ENCODE measurements around the gene SEC14L2.

SEC14L2 gene

DNA sequence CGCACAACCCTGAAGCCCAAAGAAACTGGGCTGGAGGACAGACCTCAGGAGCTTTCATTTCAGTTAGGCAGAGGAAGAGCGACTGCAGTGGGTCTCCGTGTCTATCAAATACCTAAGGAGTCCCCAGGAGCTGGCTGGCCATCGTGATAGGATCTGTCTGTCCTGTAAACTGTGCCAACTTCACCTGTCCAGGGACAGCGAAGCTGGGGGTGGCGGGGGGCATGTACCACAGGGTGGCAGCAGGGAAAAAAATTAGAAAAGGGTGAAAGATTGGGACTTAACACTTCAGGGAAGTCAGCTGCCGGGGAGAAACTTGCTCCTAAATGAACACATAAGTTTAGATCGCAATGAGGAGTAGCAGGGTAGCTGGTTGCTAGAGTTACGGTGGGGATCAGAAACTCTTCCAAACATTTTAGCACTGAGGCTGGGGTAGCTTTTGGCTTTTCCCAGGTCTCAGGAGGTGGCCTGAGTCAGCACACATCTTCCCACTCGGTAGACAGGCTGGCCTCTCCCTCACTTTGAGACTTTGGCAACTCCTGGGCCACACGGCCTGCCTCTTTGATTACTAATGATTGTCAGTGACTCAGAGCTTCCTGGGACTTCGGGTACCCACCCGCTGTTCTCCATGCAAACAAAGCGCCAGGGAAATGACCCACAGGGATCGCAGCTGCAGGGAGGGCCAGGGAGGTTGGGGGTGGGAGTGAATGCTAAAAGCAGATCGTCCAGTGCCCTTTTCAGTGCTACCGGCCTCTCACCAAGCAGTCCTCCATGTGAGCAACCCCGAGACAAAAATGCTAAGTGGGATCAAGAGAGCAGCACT, 25.9 kb downstream of the SEC14L2 start:
- Histone ChIP-seq H3K4me1 (ENCODE audit: control insufficient read depth, insufficient read depth, low read length) (peaks cover 28% of the 10 kb centered on the region), H3K27ac (ENCODE audit: low read depth, low read length) (peak overlapping the region; percentile 96), H3K27me3 (ENCODE audit: control insufficient read depth, insufficient read depth, low read length) (no peaks in the 10 kb centered on the region), H3K4me3 (ENCODE audit: low read depth, low read length) (peak overlapping the region; percentile 81), H3K9ac (ENCODE audit: low read length) (peak overlapping the region; percentile 96), H3K9me3 (ENCODE audit: control insufficient read depth, insufficient read depth, low read depth, low read length) (no peaks in the 10 kb centered on the region), H3K36me3 (ENCODE audit: control insufficient read depth, insufficient read depth, low read length) (peaks cover 34% of the 10 kb centered on the region)

DNA sequence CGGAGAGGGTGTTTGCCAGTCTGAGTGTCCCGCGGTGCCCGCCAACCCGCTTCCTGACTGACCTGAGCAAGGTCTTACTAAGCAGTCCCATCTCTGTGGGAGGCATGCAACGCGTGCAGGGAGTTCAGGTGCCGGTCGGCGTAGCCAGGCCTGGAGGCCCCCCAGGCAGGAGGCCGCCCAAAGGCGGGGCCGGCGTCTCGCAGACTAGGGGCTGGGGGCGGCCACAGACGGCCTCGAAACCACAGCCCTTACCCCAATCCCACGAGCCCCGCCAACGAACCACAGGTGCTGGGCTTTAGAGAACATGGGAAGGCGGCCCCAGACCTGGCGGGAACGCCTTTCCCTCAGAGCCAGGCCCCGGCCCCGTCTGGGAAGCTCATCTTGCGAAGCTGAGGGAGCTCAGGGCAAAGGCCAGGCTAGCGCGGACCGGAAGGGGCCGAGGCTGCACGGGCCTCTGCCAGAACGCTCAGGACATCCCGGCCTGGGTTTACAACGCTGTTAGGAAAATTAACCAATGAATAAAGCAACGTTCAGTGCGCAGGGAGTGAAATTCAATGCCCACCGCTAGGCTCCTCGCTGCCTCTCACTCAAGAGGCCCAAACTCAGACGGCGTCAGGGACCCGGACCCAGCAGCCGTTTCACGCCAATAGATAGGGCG, 26.6 kb downstream of the SEC14L2 start:
- Histone ChIP-seq H3K4me3 (ENCODE audit: low read depth, low read length) (peak overlapping the region; percentile 81), H3K27ac (ENCODE audit: low read depth, low read length) (peak overlapping the region; percentile 96), H3K9ac (ENCODE audit: low read length) (peak overlapping the region; percentile 96), H3K27me3 (ENCODE audit: control insufficient read depth, insufficient read depth, low read length) (no peaks in the 10 kb centered on the region), H3K36me3 (ENCODE audit: control insufficient read depth, insufficient read depth, low read length) (peaks cover 35% of the 10 kb centered on the region), H3K4me1 (ENCODE audit: control insufficient read depth, insufficient read depth, low read length) (peaks cover 28% of the 10 kb centered on the region), H3K9me3 (ENCODE audit: control insufficient read depth, insufficient read depth, low read depth, low read length) (no peaks in the 10 kb centered on the region)

DNA sequence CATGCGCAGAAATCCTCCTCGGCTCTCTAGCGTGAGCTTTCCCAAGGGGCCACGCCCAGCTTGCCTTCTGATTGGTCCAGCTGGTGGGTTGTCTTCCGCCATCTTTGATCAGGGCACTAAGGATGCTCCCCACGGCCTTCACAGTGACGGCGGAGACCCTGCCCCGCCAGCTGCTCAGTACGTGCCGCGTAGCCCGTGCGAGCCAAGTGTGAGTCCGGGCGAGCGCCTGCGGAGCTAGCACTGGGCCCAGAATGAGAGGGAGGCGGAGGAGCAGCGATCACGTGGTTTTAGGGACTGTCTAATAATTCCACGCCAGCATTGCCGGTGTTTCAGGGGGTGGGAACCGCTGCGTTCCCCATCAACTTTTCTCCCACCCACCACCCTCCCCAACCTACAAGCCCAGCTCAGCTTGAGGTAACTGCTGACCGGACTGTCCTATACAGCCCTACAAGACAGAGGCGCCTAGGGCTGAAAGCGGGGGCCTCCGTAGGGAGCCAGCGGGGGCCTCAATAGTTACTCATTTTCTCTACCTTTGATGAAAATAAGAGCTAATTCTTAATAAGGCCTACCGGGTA, 27.2 kb downstream of the SEC14L2 start:
- peaks cover 28% of the 10 kb centered on the region for H3K4me1 ChIP-seq (ENCODE audit: control insufficient read depth, insufficient read depth, low read length)
- H3K27ac ChIP-seq (ENCODE audit: low read depth, low read length), result peak overlapping the region; percentile 96; the same call in 1 of the 2 replicates
- no peaks in the 10 kb centered on the region for H3K27me3 ChIP-seq (ENCODE audit: control insufficient read depth, insufficient read depth, low read length)
- peak overlapping the region; percentile 81 for H3K4me3 ChIP-seq (ENCODE audit: low read depth, low read length)
- H3K9me3 ChIP-seq (ENCODE audit: control insufficient read depth, insufficient read depth, low read depth, low read length), result no peaks in the 10 kb centered on the region
- peak overlapping the region; percentile 96 for H3K9ac ChIP-seq (ENCODE audit: low read length)
- H3K36me3 ChIP-seq (ENCODE audit: control insufficient read depth, insufficient read depth, low read length), result peaks cover 35% of the 10 kb centered on the region

DNA sequence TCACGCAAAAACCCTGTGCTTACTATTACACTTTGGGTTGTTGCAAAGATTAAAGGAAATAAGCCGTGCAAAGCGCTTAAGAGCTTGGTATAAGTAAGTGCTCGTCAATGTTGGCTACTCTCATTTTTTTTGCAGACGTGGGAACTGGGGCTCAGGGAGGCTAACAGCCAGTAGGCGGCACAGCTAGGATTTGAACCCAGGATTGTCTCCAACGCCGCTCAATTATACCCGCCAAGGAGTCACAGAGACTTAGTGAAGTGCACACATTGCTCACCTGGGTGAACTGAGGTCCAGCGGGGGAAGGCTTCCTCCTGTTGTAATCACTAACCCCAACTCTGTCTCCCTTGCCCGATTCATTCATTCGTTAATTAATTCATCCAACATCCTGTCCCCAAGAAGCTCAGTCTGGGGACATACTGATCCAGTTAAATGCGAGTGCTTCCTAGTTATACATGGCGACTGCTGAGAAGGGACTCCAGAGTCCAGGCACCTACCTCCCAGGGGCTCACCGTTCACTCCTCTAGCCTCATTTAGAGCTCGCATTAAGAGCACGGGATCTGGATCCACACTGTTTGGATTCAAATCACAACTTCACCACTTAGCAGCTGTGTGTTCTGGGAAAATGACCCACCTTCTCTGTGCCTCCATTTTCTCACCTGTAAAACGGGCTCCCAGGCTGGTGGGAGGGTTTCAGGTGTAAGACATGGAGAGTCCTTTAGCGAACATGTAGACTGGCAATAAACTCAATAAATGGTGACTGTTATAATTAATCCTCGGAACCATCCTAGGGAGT, 27.9 kb downstream of the SEC14L2 start:
- peaks cover 28% of the 10 kb centered on the region for H3K4me1 ChIP-seq (ENCODE audit: control insufficient read depth, insufficient read depth, low read length)
- H3K9ac ChIP-seq (ENCODE audit: low read length), result peak overlapping the region; percentile 44
- peak overlapping the region; percentile 4; the same call in 1 of the 2 replicates for H3K27ac ChIP-seq (ENCODE audit: low read depth, low read length)
- no peaks in the 10 kb centered on the region for H3K9me3 ChIP-seq (ENCODE audit: control insufficient read depth, insufficient read depth, low read depth, low read length)
- no peaks in the 10 kb centered on the region for H3K27me3 ChIP-seq (ENCODE audit: control insufficient read depth, insufficient read depth, low read length)
- peaks cover 35% of the 10 kb centered on the region for H3K36me3 ChIP-seq (ENCODE audit: control insufficient read depth, insufficient read depth, low read length)
- H3K4me3 ChIP-seq (ENCODE audit: low read depth, low read length), result peak overlapping the region; percentile 81

DNA sequence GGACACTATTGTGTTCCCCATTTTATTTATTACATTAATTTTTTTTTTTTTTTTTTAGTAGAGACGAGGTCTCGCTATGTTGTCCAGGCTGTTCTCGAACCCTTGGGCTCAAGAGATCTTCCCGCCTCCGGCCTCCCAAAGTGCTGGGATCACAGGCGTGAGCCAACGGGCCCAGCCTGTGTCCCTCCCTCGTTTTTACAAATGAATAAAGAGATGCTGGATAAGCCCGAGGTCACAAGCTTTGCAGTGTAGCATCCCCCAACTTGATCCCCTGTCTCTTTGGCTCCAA, 28.5 kb downstream of the SEC14L2 start:
- H3K9ac ChIP-seq (ENCODE audit: low read length), result peak overlapping the region; percentile 77
- H3K4me3 ChIP-seq (ENCODE audit: low read depth, low read length), result peak overlapping the region; percentile 81
- H3K27ac ChIP-seq (ENCODE audit: low read depth, low read length), result peak overlapping the region; percentile 57; the same call in 1 of the 2 replicates
- peaks cover 28% of the 10 kb centered on the region for H3K4me1 ChIP-seq (ENCODE audit: control insufficient read depth, insufficient read depth, low read length)
- H3K27me3 ChIP-seq (ENCODE audit: control insufficient read depth, insufficient read depth, low read length), result no peaks in the 10 kb centered on the region
- peaks cover 33% of the 10 kb centered on the region for H3K36me3 ChIP-seq (ENCODE audit: control insufficient read depth, insufficient read depth, low read length)
- H3K9me3 ChIP-seq (ENCODE audit: control insufficient read depth, insufficient read depth, low read depth, low read length), result no peaks in the 10 kb centered on the region

DNA sequence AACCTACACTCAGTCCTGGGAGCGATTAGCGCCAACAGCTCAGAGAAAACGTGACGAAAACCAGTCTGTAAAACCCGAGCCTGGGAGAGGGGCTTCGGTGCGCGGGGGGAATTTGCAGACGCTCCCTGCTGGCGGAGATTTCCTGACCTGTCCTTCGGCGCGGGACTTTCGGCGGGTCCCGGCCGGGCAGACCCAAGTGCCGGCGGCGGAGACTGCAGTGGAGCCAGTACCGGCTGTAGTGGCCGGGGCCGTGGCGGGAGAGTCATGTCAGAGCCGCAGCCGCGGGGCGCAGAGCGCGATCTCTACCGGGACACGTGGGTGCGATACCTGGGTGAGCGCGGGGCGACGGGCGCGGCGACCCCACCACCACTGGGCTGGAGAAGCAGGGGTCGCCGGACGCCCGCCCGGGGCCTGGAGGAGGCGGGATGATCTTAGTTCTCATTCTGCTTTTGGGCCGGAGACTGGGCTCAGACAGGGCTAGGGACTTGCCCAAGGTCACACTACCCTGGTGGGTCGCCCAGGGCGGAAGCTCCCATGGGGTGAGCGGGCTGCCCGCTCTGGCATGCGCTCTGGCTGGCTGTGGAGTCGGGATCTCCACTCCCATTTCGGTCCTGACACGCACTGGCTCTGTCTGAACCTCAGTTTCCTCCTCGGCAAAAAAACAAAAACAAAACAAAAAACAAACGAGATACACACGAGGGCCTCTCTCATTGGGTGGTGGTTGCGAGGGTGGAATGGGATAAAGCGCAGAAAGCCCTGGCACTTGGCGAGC, 29.0 kb downstream of the SEC14L2 start, which contains the start of gene MTFP1:
Gene MTFP1 (plus strand): TSS at position 153 of the 772 bp plus-strand sequence. CDS start 112 bp downstream, at position 265.
- H3K27me3 ChIP-seq (ENCODE audit: control insufficient read depth, insufficient read depth, low read length), result no peaks in the 10 kb centered on the region
- H3K27ac ChIP-seq (ENCODE audit: low read depth, low read length), result peak within 1 kb of the TSS; percentile 57; the same call in 1 of the 2 replicates
- no peaks in the 10 kb centered on the region for H3K9me3 ChIP-seq (ENCODE audit: control insufficient read depth, insufficient read depth, low read depth, low read length)
- H3K36me3 ChIP-seq (ENCODE audit: control insufficient read depth, insufficient read depth, low read length), result peaks cover 29% of the 10 kb centered on the region
- peak within 1 kb of the TSS; percentile 77 for H3K9ac ChIP-seq (ENCODE audit: low read length)
- peak within 1 kb of the TSS; percentile 81 for H3K4me3 ChIP-seq (ENCODE audit: low read depth, low read length)
- peaks cover 28% of the 10 kb centered on the region for H3K4me1 ChIP-seq (ENCODE audit: control insufficient read depth, insufficient read depth, low read length)

DNA sequence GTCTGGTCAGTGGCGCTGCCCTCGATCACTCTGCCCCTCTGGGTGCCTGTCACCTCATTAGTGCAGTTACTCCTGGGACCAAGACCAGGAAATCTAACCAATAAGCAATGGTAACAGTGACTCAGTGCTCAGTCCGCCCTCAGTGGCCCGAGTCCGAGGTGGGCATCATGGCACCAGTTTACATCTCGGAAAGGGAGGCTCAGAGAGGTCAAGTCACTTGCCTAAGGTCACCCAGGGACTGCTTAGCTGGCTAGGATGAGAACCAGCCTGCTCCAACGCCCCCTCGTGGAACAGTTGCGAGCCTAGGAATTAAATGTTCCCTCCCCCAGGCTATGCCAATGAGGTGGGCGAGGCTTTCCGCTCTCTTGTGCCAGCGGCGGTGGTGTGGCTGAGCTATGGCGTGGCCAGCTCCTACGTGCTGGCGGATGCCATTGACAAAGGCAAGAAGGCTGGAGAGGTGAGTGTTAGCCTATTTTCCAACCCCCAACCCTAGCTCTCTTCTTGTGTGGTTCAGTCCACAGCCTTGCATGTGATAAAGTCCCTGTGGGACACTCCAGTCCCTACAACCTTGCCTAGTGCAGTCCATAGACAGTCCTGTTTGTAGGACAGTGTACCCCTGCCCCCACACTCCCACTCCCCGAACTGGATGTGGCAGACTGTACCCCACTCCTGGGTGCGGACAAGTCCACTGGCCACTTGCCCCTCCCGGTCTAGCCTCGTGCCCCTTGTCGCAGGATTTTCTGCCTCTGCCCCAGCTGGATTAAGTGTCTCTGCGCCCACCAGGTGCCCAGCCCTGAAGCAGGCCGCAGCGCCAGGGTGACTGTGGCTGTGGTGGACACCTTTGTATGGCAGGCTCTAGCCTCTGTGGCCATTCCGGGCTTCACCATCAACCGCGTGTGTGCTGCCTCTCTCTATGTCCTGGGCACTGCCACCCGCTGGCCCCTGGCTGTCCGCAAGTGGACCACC, 29.9 kb downstream of the SEC14L2 start:
- no peaks in the 10 kb centered on the region for H3K9me3 ChIP-seq (ENCODE audit: control insufficient read depth, insufficient read depth, low read depth, low read length)
- H3K4me3 ChIP-seq (ENCODE audit: low read depth, low read length), result peak overlapping the region; percentile 81
- peak overlapping the region; percentile 57; the same call in 1 of the 2 replicates for H3K27ac ChIP-seq (ENCODE audit: low read depth, low read length)
- no peaks in the 10 kb centered on the region for H3K27me3 ChIP-seq (ENCODE audit: control insufficient read depth, insufficient read depth, low read length)
- H3K36me3 ChIP-seq (ENCODE audit: control insufficient read depth, insufficient read depth, low read length), result peaks cover 21% of the 10 kb centered on the region
- peaks cover 22% of the 10 kb centered on the region for H3K4me1 ChIP-seq (ENCODE audit: control insufficient read depth, insufficient read depth, low read length)
- H3K9ac ChIP-seq (ENCODE audit: low read length), result peak overlapping the region; percentile 77

DNA sequence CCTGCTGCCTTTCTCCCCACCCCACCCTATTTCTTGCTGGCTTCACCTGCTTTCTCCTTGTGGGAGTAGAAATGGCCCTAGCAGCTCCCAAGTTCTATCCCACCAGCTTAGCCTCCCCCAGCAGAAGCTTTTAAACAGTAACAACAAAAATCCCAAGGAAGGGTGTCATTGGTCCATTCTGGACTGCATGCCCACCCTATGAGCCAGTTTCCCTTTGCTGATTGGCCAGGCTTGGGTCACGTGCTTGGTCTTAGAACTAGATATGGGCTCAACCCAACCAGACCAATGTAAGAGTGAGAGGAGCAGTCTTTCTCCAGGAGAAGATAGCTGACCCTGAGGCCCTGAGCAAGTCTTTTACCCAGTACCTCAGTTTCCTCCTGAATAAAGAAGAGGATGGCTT, 31.1 kb downstream of the SEC14L2 start:
- Histone ChIP-seq H3K27ac (ENCODE audit: low read depth, low read length) (no peak overlapping the region), H3K4me3 (ENCODE audit: low read depth, low read length) (no peak overlapping the region), H3K4me1 (ENCODE audit: control insufficient read depth, insufficient read depth, low read length) (peaks cover 10% of the 10 kb centered on the region; the same call in 1 of the 2 replicates), H3K36me3 (ENCODE audit: control insufficient read depth, insufficient read depth, low read length) (peaks cover 21% of the 10 kb centered on the region), H3K9me3 (ENCODE audit: control insufficient read depth, insufficient read depth, low read depth, low read length) (no peaks in the 10 kb centered on the region), H3K27me3 (ENCODE audit: control insufficient read depth, insufficient read depth, low read length) (no peaks in the 10 kb centered on the region), H3K9ac (ENCODE audit: low read length) (no peak overlapping the region)

DNA sequence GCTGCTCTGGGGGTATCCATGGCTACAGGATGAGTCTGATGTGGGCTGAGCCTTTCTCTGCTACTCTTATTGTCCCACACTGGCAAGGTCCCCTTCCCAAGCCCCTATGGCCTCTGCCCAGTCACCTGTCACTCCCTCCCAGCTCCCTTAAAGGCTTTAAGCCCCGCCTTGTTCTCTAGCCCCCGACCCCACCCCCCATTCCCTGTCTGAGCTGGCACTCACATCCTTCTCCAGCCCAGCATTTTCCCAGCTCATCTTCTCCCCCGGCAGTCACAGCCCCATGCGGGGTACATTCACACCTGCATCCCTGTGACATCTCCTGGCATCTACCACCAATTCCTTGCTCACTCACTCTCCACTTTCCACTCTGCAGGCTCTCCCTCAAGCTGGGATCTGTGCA, 33.1 kb downstream of the SEC14L2 start:
- peaks cover 21% of the 10 kb centered on the region for H3K36me3 ChIP-seq (ENCODE audit: control insufficient read depth, insufficient read depth, low read length)

More for the DNA sequence above, 33.1 kb downstream of the SEC14L2 start:
- no peak overlapping the region for H3K27ac ChIP-seq (ENCODE audit: low read depth, low read length)
- peaks cover 5% of the 10 kb centered on the region; the same call in 1 of the 2 replicates for H3K4me1 ChIP-seq (ENCODE audit: control insufficient read depth, insufficient read depth, low read length)
- H3K9ac ChIP-seq (ENCODE audit: low read length), result no peak overlapping the region
- H3K27me3 ChIP-seq (ENCODE audit: control insufficient read depth, insufficient read depth, low read length), result no peaks in the 10 kb centered on the region
- H3K9me3 ChIP-seq (ENCODE audit: control insufficient read depth, insufficient read depth, low read depth, low read length), result no peaks in the 10 kb centered on the region
- no peak overlapping the region for H3K4me3 ChIP-seq (ENCODE audit: low read depth, low read length)

Data from HUES6 (cell line).